ENCODE measurements around the gene ZDHHC21.

DNA sequence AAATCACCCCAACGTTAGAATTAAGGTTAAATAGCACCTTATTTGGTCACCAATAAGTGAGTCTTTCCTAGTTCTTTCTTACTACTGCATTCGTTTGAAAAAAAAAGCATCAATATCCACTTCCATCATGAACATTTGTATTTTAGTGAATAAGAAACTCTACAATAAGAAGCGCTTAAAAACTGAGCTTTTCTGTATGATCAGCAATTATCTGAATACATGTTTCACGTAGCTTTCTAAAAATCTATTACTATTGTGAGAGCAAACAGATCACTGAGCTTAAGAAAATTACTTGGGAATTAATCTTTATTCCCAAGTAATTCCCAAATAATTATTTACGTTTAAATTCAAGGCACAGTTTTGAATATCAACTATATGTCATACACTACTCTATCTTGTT is 32.5 kb downstream of the ZDHHC21 start:
- TF ChIP-seq PURB (CRISPR knock-in tag; IDR thresholded peaks at IDR 0.05; ENCODE audit: low read depth), result no peak
- no peak for TF ChIP-seq ZNF274 (IDR thresholded peaks at IDR 0.05; ENCODE audit: borderline replicate concordance, low read depth, low read length)
- no peak for TF ChIP-seq RBM25 (IDR thresholded peaks at IDR 0.05; ENCODE audit: low read depth, low read length, severe bottlenecking)
- no peak for TF ChIP-seq NR3C1 (CRISPR knock-in tag; IDR thresholded peaks at IDR 0.05)
- no peak for TF ChIP-seq PHF21A (IDR thresholded peaks at IDR 0.05; ENCODE audit: borderline replicate concordance, low read depth)
- no peak for TF ChIP-seq BMI1 (IDR thresholded peaks at IDR 0.05; ENCODE audit: low read length)
- no peak for TF ChIP-seq BRCA1 (IDR thresholded peaks at IDR 0.05)
- no peak for TF ChIP-seq BRCA1 (CRISPR knock-in tag; IDR thresholded peaks at IDR 0.05)
- no peak for TF ChIP-seq ZFX (CRISPR knock-in tag; IDR thresholded peaks at IDR 0.05)
- no peak for TF ChIP-seq YY1 (IDR thresholded peaks at IDR 0.05; ENCODE audit: borderline replicate concordance in 1 of 3, control insufficient read depth in 1 of 3, extremely low read depth in 1 of 3, insufficient read depth in 3 of 3, insufficient read length in 1 of 3, insufficient replicate concordance in 2 of 3, low read depth in 1 of 3, low read length in 2 of 3)
- TF ChIP-seq POLR2A (conservative IDR thresholded peaks at IDR 0.05), result no peak
- TF ChIP-seq FOSL1 (tag; conservative IDR thresholded peaks at IDR 0.05), result no peak

Measured in K562 (cell line).